IMR-90 (cell line): ENCODE measurements around the gene HS6ST2. TPM values are rescaled to one million over a fixed set of nuclear protein-coding genes. Genes with fewer than 3 reads are reported as not detected.

ENCODE experiments used
- ATAC-seq: fragments of 200-7000 bp; cut with Tn5 transposase; 2 replicates; pipeline ENCODE4 v1.9.1; 2020; ENCODE audit warnings: low read depth, mild to moderate bottlenecking, moderate library complexity
- BruUV-seq: library from RNA; stranded (reverse); fragments of 400-500 nt; replicated peaks from 2 replicates; lab custom pipeline; 2021; lab: Mats Ljungman, UMichigan
- CTCF ChIA-PET: fragments of 300-600 bp; formaldehyde crosslinking; extraction: SDS; loops from one replicate; lab custom pipeline; 2021; ENCODE audit warnings: antibody characterized with exemption; lab: Yijun Ruan, JAX
- POLR2A ChIA-PET: fragments of 300-600 bp; sonication (Branson Sonifier 250); formaldehyde crosslinking; loops from one replicate; lab custom pipeline; 2022; ENCODE audit warnings: antibody characterized with exemption; ENCODE audit not compliant: unreplicated experiment; lab: Charles Lee
- DNase-seq: peaks from one replicate; pipeline ENCODE4 v3.0.0; 2013
- H2AFZ ChIP-seq: replicated peaks from 2 replicates; pipeline ENCODE3; 2013; ENCODE audit warnings: low read length, mild to moderate bottlenecking; ENCODE audit not compliant: poor library complexity
- H2AK5ac ChIP-seq: 2 replicates; pipeline ENCODE4 v1.6.1; 2013; ENCODE audit warnings: low read depth, low read length, inconsistent platforms
- H2AK9ac ChIP-seq: replicated peaks from 2 replicates; pipeline ENCODE3; 2013; ENCODE audit warnings: mild to moderate bottlenecking, low read depth, low read length, moderate library complexity; ENCODE audit not compliant: poor library complexity
- H2BK120ac ChIP-seq: 2 replicates; pipeline ENCODE4 v1.6.1; 2013; ENCODE audit warnings: low read depth, low read length, inconsistent platforms
- H2BK15ac ChIP-seq: 3 replicates; pipeline ENCODE4 v1.6.1; 2013; ENCODE audit warnings: low read depth, low read length, inconsistent platforms
- H2BK20ac ChIP-seq: 2 replicates; pipeline ENCODE4 v1.6.1; 2013; ENCODE audit warnings: low read depth, mild to moderate bottlenecking, inconsistent platforms, low read length, moderate library complexity
- H2BK5ac ChIP-seq: 2 replicates; pipeline ENCODE4 v1.6.1; 2013; ENCODE audit warnings: mild to moderate bottlenecking, low read depth, low read length, inconsistent platforms; ENCODE audit not compliant: poor library complexity, severe bottlenecking
- H3K14ac ChIP-seq: replicated peaks from 2 replicates; pipeline ENCODE4 v1.6.1; 2013; ENCODE audit warnings: low read depth, low read length, inconsistent platforms
- H3K18ac ChIP-seq: 2 replicates; pipeline ENCODE4 v1.6.1; 2013; ENCODE audit warnings: low read depth, low read length, control low read depth
- H3K23ac ChIP-seq: 2 replicates; pipeline ENCODE4 v1.6.1; 2013; ENCODE audit warnings: low read depth, low read length, inconsistent platforms
- H3K27ac ChIP-seq: 2 replicates; pipeline ENCODE4 v1.5.1; 2013; ENCODE audit warnings: mild to moderate bottlenecking, control low read depth, low read length; ENCODE audit not compliant: insufficient read depth
- H3K27me3 ChIP-seq: 2 replicates; pipeline ENCODE4 v1.6.1; 2013; ENCODE audit warnings: low read length; ENCODE audit not compliant: control insufficient read depth, insufficient read depth
- H3K36me3 ChIP-seq: 2 replicates; pipeline ENCODE4 v1.6.1; 2013; ENCODE audit warnings: low read length, mixed read lengths; ENCODE audit not compliant: control insufficient read depth, insufficient read depth
- H3K4ac ChIP-seq: 2 replicates; pipeline ENCODE4 v1.6.1; 2013; ENCODE audit warnings: low read depth, low read length, inconsistent platforms
- H3K4me1 ChIP-seq: 2 replicates; pipeline ENCODE4 v1.6.1; 2013; ENCODE audit warnings: low read length, mixed read lengths; ENCODE audit not compliant: control insufficient read depth, insufficient read depth
- H3K4me2 ChIP-seq: 2 replicates; pipeline ENCODE4 v1.6.1; 2013; ENCODE audit warnings: low read depth, mild to moderate bottlenecking, control low read depth, low read length, moderate library complexity
- H3K4me3 ChIP-seq: 2 replicates; pipeline ENCODE4 v1.5.1; 2013; ENCODE audit warnings: low read depth, mild to moderate bottlenecking, control low read depth, low read length, moderate library complexity; ENCODE audit not compliant: insufficient read depth
- H3K56ac ChIP-seq: 2 replicates; pipeline ENCODE4 v1.6.1; 2013; ENCODE audit warnings: low read length, inconsistent platforms; ENCODE audit not compliant: insufficient read depth; ENCODE audit errors: extremely low read depth
- H3K79me1 ChIP-seq, 2 experiments: 2 replicates each; pipeline ENCODE4 v1.6.1; 2013; ENCODE audit warnings: low read length in 2 of 2, inconsistent platforms in 1 of 2, low read depth in 1 of 2
- H3K9ac ChIP-seq: 2 replicates; pipeline ENCODE4 v1.6.1; 2013; ENCODE audit warnings: low read depth, low read length, control low read depth
- H3K9me1 ChIP-seq: 2 replicates; pipeline ENCODE4 v1.6.1; 2013; ENCODE audit warnings: low read length, inconsistent platforms; ENCODE audit not compliant: insufficient read depth
- H3K9me3 ChIP-seq: 2 replicates; pipeline ENCODE4 v1.6.1; 2013; ENCODE audit warnings: low read length; ENCODE audit not compliant: control insufficient read depth, insufficient read depth
- H4K20me1 ChIP-seq: 2 replicates; pipeline ENCODE4 v1.6.1; 2013; ENCODE audit warnings: low read length, inconsistent platforms; ENCODE audit not compliant: insufficient read depth
- H4K5ac ChIP-seq: 2 replicates; pipeline ENCODE4 v1.6.1; 2013; ENCODE audit warnings: mild to moderate bottlenecking, low read depth, low read length, control low read depth
- H4K8ac ChIP-seq, 2 experiments: 2 replicates each; pipeline ENCODE4 v1.6.1; 2013; ENCODE audit warnings: low read depth in 2 of 2, low read length in 2 of 2, control low read depth in 1 of 2, inconsistent platforms in 1 of 2
- H4K91ac ChIP-seq: 2 replicates; pipeline ENCODE4 v1.6.1; 2013; ENCODE audit warnings: low read depth, low read length, inconsistent platforms; ENCODE audit not compliant: insufficient read depth
- BHLHE40 ChIP-seq: fragments of 150-350 bp; IDR thresholded peaks from 2 replicates; pipeline ENCODE4 v1.6.1; 2016; ENCODE audit warnings: mild to moderate bottlenecking, low read depth, low read length
- CEBPB ChIP-seq: IDR thresholded peaks from 2 replicates; pipeline ENCODE4 v1.6.1; 2012; ENCODE audit warnings: low read depth, low read length, improper control_type of control experiment
- CHD1 ChIP-seq: IDR thresholded peaks from 2 replicates; pipeline ENCODE4 v1.6.1; 2012; ENCODE audit warnings: low read depth, low read length, improper control_type of control experiment
- FOS ChIP-seq: fragments of 150-350 bp; IDR thresholded peaks from 2 replicates; pipeline ENCODE4 v1.6.1; 2016; ENCODE audit warnings: low read depth, low read length
- MAFK ChIP-seq: IDR thresholded peaks from 2 replicates; pipeline ENCODE4 v1.6.1; 2012; ENCODE audit warnings: low read depth, low read length, improper control_type of control experiment
- MAZ ChIP-seq: IDR thresholded peaks from 2 replicates; pipeline ENCODE4 v1.6.1; 2012; ENCODE audit warnings: low read depth, mild to moderate bottlenecking, low read length, improper control_type of control experiment, moderate library complexity, borderline replicate concordance
- NFE2L2 ChIP-seq: fragments of 150-350 bp; IDR thresholded peaks from 2 replicates; pipeline ENCODE4 v1.6.1; 2016; ENCODE audit warnings: low read depth, mild to moderate bottlenecking, low read length
- RFX5 ChIP-seq: IDR thresholded peaks from 2 replicates; pipeline ENCODE4 v1.8.0; 2012; ENCODE audit warnings: low read depth, mild to moderate bottlenecking, low read length, moderate library complexity
- SMC3 ChIP-seq: fragments of 150-350 bp; IDR thresholded peaks from 2 replicates; pipeline ENCODE4 v1.6.1; 2016; ENCODE audit warnings: low read depth, mild to moderate bottlenecking, antibody characterized with exemption, low read length, moderate library complexity
- WGBS, 2 experiments: methylation state at CpG; one replicate each; pipeline versions ENCODE4 v1.1.5 to v1.1.7; 2013; ENCODE audit warnings: missing lambda C conversion rate in 2 of 2; ENCODE audit not compliant: insufficient read length in 1 of 2; ENCODE audit errors: extremely low coverage in 2 of 2; 5-methylcytosine and 5-hydroxymethylcytosine counted together
- dilution Hi-C: fragments of 300-500 bp; cut with HindIII; formaldehyde crosslinking; loops from one replicate; pipeline ENCODE4 v1.14.3; 2018; ENCODE audit warnings: low sequenced_read_pairs; ENCODE audit not compliant: unreplicated experiment
- in situ Hi-C: fragments of 300-500 bp; cut with MboI; formaldehyde crosslinking; loops from 3 replicates; pipeline ENCODE4 v1.14.3; 2019; ENCODE audit warnings: low sequenced_read_pairs, inconsistent platforms, mixed read lengths
- intact Hi-C: fragments of 100-400 bp; cut with micrococcal nuclease; formaldehyde crosslinking; loops from 2 replicates; pipeline ENCODE4 v1.10.0; 2022
- polyA plus RNA-seq, 3 experiments: library from polyadenylated mRNA; depleted of rRNA; stranded (reverse); fragments of >200 nt; gene quantifications; 2 replicates each; pipeline ENCODE4 v1.2.3, GENCODE V29; 2012; ENCODE audit warnings: low replicate concordance in 1 of 3
- total RNA-seq: library from RNA; depleted of rRNA; stranded (reverse); fragments of >200 nt; gene quantifications from 2 replicates; pipeline ENCODE4 v1.2.3, GENCODE V29; 2012
- TF ChIP-seq, protein P1 (sequence below): fragments of 150-350 bp; IDR thresholded peaks from 2 replicates; pipeline ENCODE4 v1.6.1; 2016; ENCODE audit warnings: low read depth, mild to moderate bottlenecking, low read length, moderate library complexity, borderline replicate concordance
- TF ChIP-seq, protein P2 (sequence below): conservative IDR thresholded peaks from 2 replicates; pipeline ENCODE4 v1.5.1; 2012; ENCODE audit warnings: mild to moderate bottlenecking, low read depth, low read length, improper control_type of control experiment
- TF ChIP-seq, protein P3 (sequence below): fragments of 150-350 bp; IDR thresholded peaks from 2 replicates; pipeline ENCODE4 v1.6.1; 2017; ENCODE audit warnings: mild to moderate bottlenecking, antibody characterized with exemption, low read length, low read depth

HS6ST2 gene
- total and polyA plus RNA-seq, 2 of the 4 experiments (the other 2 are of a cell fraction), result not detected

DNA sequence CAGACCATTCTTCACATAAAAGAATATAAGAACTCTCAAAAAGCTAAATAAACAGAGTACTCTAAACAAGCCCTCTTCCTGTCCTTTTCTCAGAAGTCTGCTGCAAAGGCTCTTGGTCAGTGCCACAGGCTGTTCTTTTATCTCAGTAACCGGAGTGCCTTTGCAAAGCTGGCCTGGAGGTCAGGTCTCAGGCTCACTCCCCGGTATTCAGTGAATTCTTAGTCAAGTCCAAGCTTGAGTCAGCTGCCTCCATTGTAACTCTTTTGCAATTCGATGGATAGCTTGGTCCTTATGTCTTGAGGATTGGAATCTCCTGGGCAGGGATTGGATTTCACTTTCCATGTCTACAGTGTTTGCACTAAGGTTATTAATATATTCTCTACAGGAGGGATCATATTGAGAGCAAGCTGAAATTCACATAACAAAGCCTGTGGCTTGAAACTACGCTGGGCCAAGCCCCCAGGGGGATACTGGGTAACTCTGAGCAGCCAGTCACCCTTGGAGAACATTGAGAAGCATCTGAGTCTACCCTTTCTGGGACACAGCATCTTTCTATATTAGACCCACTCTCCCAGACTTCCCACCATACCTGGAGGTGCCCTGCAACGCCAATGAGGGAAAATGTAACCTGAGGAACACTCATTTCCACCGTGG lies 10.0 kb upstream of the HS6ST2 start:
- TF ChIP-seq MAFK (no peak), CEBPB (no peak), MAZ (no peak), BHLHE40 (no peak), RFX5 (no peak), FOS (no peak), SMC3 (no peak), CHD1 (no peak), NFE2L2 (no peak)
- TF ChIP-seq, protein P1, sequence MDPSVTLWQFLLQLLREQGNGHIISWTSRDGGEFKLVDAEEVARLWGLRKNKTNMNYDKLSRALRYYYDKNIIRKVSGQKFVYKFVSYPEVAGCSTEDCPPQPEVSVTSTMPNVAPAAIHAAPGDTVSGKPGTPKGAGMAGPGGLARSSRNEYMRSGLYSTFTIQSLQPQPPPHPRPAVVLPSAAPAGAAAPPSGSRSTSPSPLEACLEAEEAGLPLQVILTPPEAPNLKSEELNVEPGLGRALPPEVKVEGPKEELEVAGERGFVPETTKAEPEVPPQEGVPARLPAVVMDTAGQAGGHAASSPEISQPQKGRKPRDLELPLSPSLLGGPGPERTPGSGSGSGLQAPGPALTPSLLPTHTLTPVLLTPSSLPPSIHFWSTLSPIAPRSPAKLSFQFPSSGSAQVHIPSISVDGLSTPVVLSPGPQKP, result no peak
- TF ChIP-seq, protein P2, sequence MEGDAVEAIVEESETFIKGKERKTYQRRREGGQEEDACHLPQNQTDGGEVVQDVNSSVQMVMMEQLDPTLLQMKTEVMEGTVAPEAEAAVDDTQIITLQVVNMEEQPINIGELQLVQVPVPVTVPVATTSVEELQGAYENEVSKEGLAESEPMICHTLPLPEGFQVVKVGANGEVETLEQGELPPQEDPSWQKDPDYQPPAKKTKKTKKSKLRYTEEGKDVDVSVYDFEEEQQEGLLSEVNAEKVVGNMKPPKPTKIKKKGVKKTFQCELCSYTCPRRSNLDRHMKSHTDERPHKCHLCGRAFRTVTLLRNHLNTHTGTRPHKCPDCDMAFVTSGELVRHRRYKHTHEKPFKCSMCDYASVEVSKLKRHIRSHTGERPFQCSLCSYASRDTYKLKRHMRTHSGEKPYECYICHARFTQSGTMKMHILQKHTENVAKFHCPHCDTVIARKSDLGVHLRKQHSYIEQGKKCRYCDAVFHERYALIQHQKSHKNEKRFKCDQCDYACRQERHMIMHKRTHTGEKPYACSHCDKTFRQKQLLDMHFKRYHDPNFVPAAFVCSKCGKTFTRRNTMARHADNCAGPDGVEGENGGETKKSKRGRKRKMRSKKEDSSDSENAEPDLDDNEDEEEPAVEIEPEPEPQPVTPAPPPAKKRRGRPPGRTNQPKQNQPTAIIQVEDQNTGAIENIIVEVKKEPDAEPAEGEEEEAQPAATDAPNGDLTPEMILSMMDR, result no peak
- TF ChIP-seq, protein P3, sequence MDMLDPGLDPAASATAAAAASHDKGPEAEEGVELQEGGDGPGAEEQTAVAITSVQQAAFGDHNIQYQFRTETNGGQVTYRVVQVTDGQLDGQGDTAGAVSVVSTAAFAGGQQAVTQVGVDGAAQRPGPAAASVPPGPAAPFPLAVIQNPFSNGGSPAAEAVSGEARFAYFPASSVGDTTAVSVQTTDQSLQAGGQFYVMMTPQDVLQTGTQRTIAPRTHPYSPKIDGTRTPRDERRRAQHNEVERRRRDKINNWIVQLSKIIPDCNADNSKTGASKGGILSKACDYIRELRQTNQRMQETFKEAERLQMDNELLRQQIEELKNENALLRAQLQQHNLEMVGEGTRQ, result no peak
- WGBS, 2 experiments, result 25% methylated on average over 1 of the region's 6 CpGs; no CpG with 5 or more reads in 1 of the 2 experiments
- in situ Hi-C loops (no loop called here), intact Hi-C loops (no loop called here), dilution Hi-C loops (no loop called here)
- Histone ChIP-seq H3K9me1 (no peaks in the 10 kb centered on the region), H3K36me3 (no peaks in the 10 kb centered on the region), H3K4ac (no peak overlapping the region), H2BK20ac (no peak overlapping the region), H3K14ac (no peak overlapping the region), H3K27ac (no peak overlapping the region), H2BK15ac (no peak overlapping the region), H3K4me2 (no peak overlapping the region), H4K8ac (no peak overlapping the region), H3K9ac (no peak overlapping the region), H3K4me3 (no peak overlapping the region), H3K79me1 (no peaks in the 10 kb centered on the region), H3K18ac (no peak overlapping the region), H2BK5ac (no peak overlapping the region), H2AK9ac (no peak overlapping the region), H4K5ac (no peak overlapping the region), H3K9me3 (no peaks in the 10 kb centered on the region), H3K4me1 (no peaks in the 10 kb centered on the region), H4K91ac (no peak overlapping the region), H2AFZ (no peak overlapping the region), H3K56ac (no peak overlapping the region), H2AK5ac (no peak overlapping the region), H3K27me3 (0 out of 2 replicates have a peak, but pooled peaks cover 2% of the 10 kb centered on the region), H3K23ac (no peak overlapping the region), H4K20me1 (no peaks in the 10 kb centered on the region), H2BK120ac (no peak overlapping the region)
- BruUV-seq, result no TSS peak
- DNase-seq (no peak), ATAC-seq (no peak)
- CTCF ChIA-PET, result no interaction called here
- POLR2A ChIA-PET, result no interaction called here
